H1 (cell line): ENCODE results near the gene KIFBP. TPM values are rescaled to one million over a fixed set of nuclear protein-coding genes. Genes with fewer than 3 reads are reported as not detected.

Source experiments
- CTCF ChIA-PET: fragments of 300-600 bp; sonication (Branson Sonifier 250); formaldehyde crosslinking; loops from one replicate; lab custom pipeline; 2021; ENCODE audit not compliant: partially characterized antibody; lab: Charles Lee
- POLR2A ChIA-PET: fragments of 300-600 bp; sonication (Branson Sonifier 250); formaldehyde crosslinking; loops from one replicate; lab custom pipeline; 2021; ENCODE audit warnings: inconsistent platforms; ENCODE audit not compliant: partially characterized antibody; lab: Charles Lee
- DNase-seq, 2 experiments: peaks; one replicate each; pipeline versions ENCODE4 v3.0.0 to v3.0.0-alpha.2; 2010 to 2022; ENCODE audit warnings: low spot score in 2 of 2, low read depth in 1 of 2, mixed read lengths in 1 of 2
- FAIRE-seq: peaks from 2 replicates; lab custom pipeline; 2011; peaks lifted over from hg19 to GRCh38; lab: Jason Lieb, UNC
- H2AFZ ChIP-seq: 2 replicates; pipeline ENCODE4 v1.8.1; 2012; ENCODE audit warnings: low read length, inconsistent platforms
- H2AK5ac ChIP-seq: 2 replicates; pipeline ENCODE4 v1.6.1; 2013; ENCODE audit warnings: low read depth, low read length
- H2BK120ac ChIP-seq: replicated peaks from 2 replicates; pipeline ENCODE3; 2013; ENCODE audit warnings: low read depth, low read length, inconsistent platforms
- H2BK12ac ChIP-seq: 2 replicates; pipeline ENCODE4 v1.6.1; 2013; ENCODE audit warnings: low read depth, low read length
- H2BK15ac ChIP-seq: 2 replicates; pipeline ENCODE4 v1.6.1; 2013; ENCODE audit warnings: low read length
- H2BK20ac ChIP-seq: 2 replicates; pipeline ENCODE4 v1.6.1; 2013; ENCODE audit warnings: low read length
- H2BK5ac ChIP-seq: 2 replicates; pipeline ENCODE4 v1.6.1; 2013; ENCODE audit warnings: low read depth, low read length
- H3K14ac ChIP-seq: 2 replicates; pipeline ENCODE4 v1.6.1; 2013; ENCODE audit warnings: inconsistent platforms; ENCODE audit not compliant: insufficient read length
- H3K18ac ChIP-seq: 2 replicates; pipeline ENCODE4 v1.6.1; 2013; ENCODE audit warnings: low read length; ENCODE audit errors: extremely low read depth
- H3K23ac ChIP-seq: 2 replicates; pipeline ENCODE4 v1.6.1; 2013; ENCODE audit warnings: inconsistent platforms; ENCODE audit not compliant: insufficient read length
- H3K23me2 ChIP-seq: 2 replicates; pipeline ENCODE4 v1.6.1; 2013; ENCODE audit warnings: low read depth, low read length
- H3K27ac ChIP-seq: 2 replicates; pipeline ENCODE4 v1.6.1; 2011; ENCODE audit warnings: low read depth, low read length, inconsistent platforms
- H3K27me3 ChIP-seq, 4 experiments: replicated peaks in 1 of 4; 1 replicate in 1 of 4; 2 replicates in 3 of 4; pipeline versions ENCODE4 v1.6.1 to v1.8.1; 2011 to 2013; ENCODE audit warnings: low read length in 3 of 4, mild to moderate bottlenecking in 3 of 4, inconsistent platforms in 2 of 4, mixed read lengths in 2 of 4, moderate library complexity in 1 of 4; ENCODE audit not compliant: control insufficient read depth in 3 of 4, insufficient read depth in 3 of 4; ENCODE audit errors: extremely low read depth in 1 of 4
- H3K36me3 ChIP-seq, 4 experiments: 2 replicates each; pipeline versions ENCODE4 v1.6.1 to v1.8.1; 2011 to 2013; ENCODE audit warnings: mild to moderate bottlenecking in 4 of 4, low read length in 3 of 4, moderate library complexity in 2 of 4, control low read depth in 1 of 4, inconsistent platforms in 1 of 4; ENCODE audit not compliant: insufficient read depth in 4 of 4, control insufficient read depth in 2 of 4
- H3K4ac ChIP-seq: replicated peaks from 2 replicates; pipeline ENCODE3; 2013; ENCODE audit warnings: low read length, low read depth, mixed read lengths, inconsistent platforms; ENCODE audit not compliant: insufficient read length
- H3K4me1 ChIP-seq, 4 experiments: replicated peaks in 1 of 4; 1 replicate in 1 of 4; 2 replicates in 3 of 4; pipeline versions ENCODE4 v1.6.1 to v1.8.1; 2011 to 2013; ENCODE audit warnings: low read length in 3 of 4, inconsistent platforms in 2 of 4, mixed read lengths in 1 of 4; ENCODE audit not compliant: insufficient read depth in 4 of 4, control insufficient read depth in 3 of 4
- H3K4me2 ChIP-seq, 2 experiments: 2 replicates each; pipeline versions ENCODE4 v1.6.1 to v1.8.1; 2011 to 2013; ENCODE audit warnings: low read depth in 2 of 2, low read length in 2 of 2, control low read depth in 1 of 2, inconsistent platforms in 1 of 2, mild to moderate bottlenecking in 1 of 2; ENCODE audit not compliant: insufficient read depth in 1 of 2
- H3K4me3 ChIP-seq, 4 experiments: fragments of 200-600, 300-600 bp in 1 of 4; sonication (generic), shearing (Covaris generic), sonication (Bioruptor Twin) in 1 of 4; 2 replicates each; pipeline versions ENCODE4 v1.5.1 to v1.8.1; 2011 to 2016; ENCODE audit warnings: low read length in 4 of 4, low read depth in 3 of 4, control low read depth in 2 of 4, inconsistent platforms in 2 of 4, mild to moderate bottlenecking in 2 of 4, mixed read lengths in 1 of 4, moderate library complexity in 1 of 4; ENCODE audit not compliant: insufficient read depth in 2 of 4; ENCODE audit errors: extremely low read depth in 1 of 4
- H3K56ac ChIP-seq: replicated peaks from 2 replicates; pipeline ENCODE3; 2013; ENCODE audit warnings: low read depth, mild to moderate bottlenecking, mixed read lengths, low read length, inconsistent platforms; ENCODE audit not compliant: insufficient read length
- H3K79me1 ChIP-seq: 2 replicates; pipeline ENCODE4 v1.6.1; 2013; ENCODE audit warnings: low read depth, low read length, control low read depth
- H3K79me2 ChIP-seq, 2 experiments: 2 replicates each; pipeline versions ENCODE4 v1.6.1 to v1.8.1; 2012 to 2013; ENCODE audit warnings: low read length in 2 of 2, mild to moderate bottlenecking in 2 of 2, inconsistent platforms in 1 of 2; ENCODE audit not compliant: insufficient read depth in 2 of 2, control insufficient read depth in 1 of 2
- H3K9ac ChIP-seq, 4 experiments: replicated peaks in 1 of 4; 1 replicate in 1 of 4; 2 replicates in 3 of 4; pipeline versions ENCODE4 v1.6.1 to v1.8.1; 2011 to 2013; ENCODE audit warnings: low read depth in 3 of 4, low read length in 3 of 4, control low read depth in 2 of 4, mild to moderate bottlenecking in 2 of 4, moderate library complexity in 2 of 4, inconsistent platforms in 1 of 4; ENCODE audit errors: extremely low read depth in 1 of 4
- H3K9me3 ChIP-seq, 2 experiments: 2 replicates each; pipeline versions ENCODE4 v1.6.1 to v1.8.1; 2012 to 2013; ENCODE audit warnings: mild to moderate bottlenecking in 2 of 2, moderate library complexity in 2 of 2, control low read depth in 1 of 2, inconsistent platforms in 1 of 2, low read depth in 1 of 2, low read length in 1 of 2, mixed read lengths in 1 of 2; ENCODE audit not compliant: insufficient read depth in 2 of 2
- H4K20me1 ChIP-seq, 2 experiments: replicated peaks in 1 of 2; 2 replicates each; pipeline versions ENCODE3 to v1.8.1; 2011 to 2013; ENCODE audit warnings: inconsistent platforms in 2 of 2, low read length in 2 of 2, mild to moderate bottlenecking in 1 of 2; ENCODE audit not compliant: insufficient read depth in 2 of 2, control insufficient read depth in 1 of 2
- H4K5ac ChIP-seq: 2 replicates; pipeline ENCODE4 v1.6.1; 2013; ENCODE audit warnings: low read length, low read depth, mixed read lengths, inconsistent platforms; ENCODE audit not compliant: insufficient read length
- H4K8ac ChIP-seq: 2 replicates; pipeline ENCODE4 v1.8.0; 2013; ENCODE audit warnings: mild to moderate bottlenecking, moderate library complexity, low read length, inconsistent platforms; ENCODE audit not compliant: insufficient read depth; ENCODE audit errors: extremely low read depth
- H4K91ac ChIP-seq: replicated peaks from 2 replicates; pipeline ENCODE3; 2013; ENCODE audit warnings: low read length, mixed read lengths, inconsistent platforms; ENCODE audit not compliant: insufficient read length
- CHD1 ChIP-seq: IDR thresholded peaks from 2 replicates; pipeline ENCODE4 v1.6.1; 2012; ENCODE audit warnings: low read depth, low read length, improper control_type of control experiment
- HDAC2 ChIP-seq, 2 experiments: fragments of 300-600 bp in 1 of 2; sonication (generic) in 1 of 2; IDR thresholded peaks; 2 replicates each; pipeline ENCODE4 v1.6.1; 2011 to 2012; ENCODE audit warnings: low read depth in 2 of 2, low read length in 2 of 2, mild to moderate bottlenecking in 2 of 2, moderate library complexity in 2 of 2, borderline replicate concordance in 1 of 2, inconsistent platforms in 1 of 2
- JUN ChIP-seq: IDR thresholded peaks from 2 replicates; pipeline ENCODE4 v1.6.1; 2011; ENCODE audit warnings: low read depth, mild to moderate bottlenecking, improper control_type of control experiment, low read length
- KDM1A ChIP-seq: fragments of 200-600, 300-600 bp; sonication (generic); IDR thresholded peaks from 2 replicates; pipeline ENCODE4 v1.7.1; 2016; ENCODE audit warnings: mild to moderate bottlenecking, low read length, borderline replicate concordance
- KDM4A ChIP-seq: IDR thresholded peaks from one replicate; pipeline ENCODE4 v1.7.1; 2012; ENCODE audit warnings: low read depth, mild to moderate bottlenecking, moderate library complexity, low read length, inconsistent platforms; ENCODE audit not compliant: severe bottlenecking
- MAX ChIP-seq: IDR thresholded peaks from 2 replicates; pipeline ENCODE4 v1.6.1; 2012; ENCODE audit warnings: inconsistent platforms
- NRF1 ChIP-seq: IDR thresholded peaks from 2 replicates; pipeline ENCODE4 v1.6.1; 2011; ENCODE audit warnings: mild to moderate bottlenecking, low read depth, low read length, improper control_type of control experiment
- TCF12 ChIP-seq: IDR thresholded peaks from 2 replicates; pipeline ENCODE4 v1.6.1; 2011; ENCODE audit warnings: low read depth, mild to moderate bottlenecking, low read length
- WGBS, 2 experiments: shearing (Covaris generic) in 1 of 2; methylation state at CpG; one replicate each; pipeline versions ENCODE4 v1.1.6 to v1.1.7; 2013 to 2015; ENCODE audit warnings: low lambda C conversion rate in 2 of 2, mixed read lengths in 2 of 2, inconsistent platforms in 1 of 2, low coverage in 1 of 2, missing lambda C conversion rate in 1 of 2; ENCODE audit not compliant: insufficient replicate concordance in 2 of 2, insufficient coverage in 1 of 2, insufficient read length in 1 of 2; ENCODE audit errors: extremely low coverage in 1 of 2, missing lambda C conversion rate in 1 of 2; 5-methylcytosine and 5-hydroxymethylcytosine counted together
- long read RNA-seq, 2 experiments: library from RNA in 1 of 2; library from capped mRNA in 1 of 2; stranded (forward); transcript quantifications; one replicate each; pipeline ENCODE4 v2.0.0, GENCODE V29; 2021; ENCODE audit warnings: inconsistent platforms in 1 of 2
- polyA minus RNA-seq, 3 experiments: library from RNA; depleted of rRNA, polyadenylated mRNA; stranded (reverse); fragments of >200 nt; gene quantifications; 1 replicate in 2 of 3; 2 replicates in 1 of 3; pipeline ENCODE4 v1.2.3, GENCODE V29; 2011
- polyA plus RNA-seq, 7 experiments: library from polyadenylated mRNA; depleted of rRNA in 3 of 7; stranded (reverse) in 5 of 7; unstranded in 2 of 7; fragments of >200 nt in 5 of 7; fragments of 200-250 nt in 2 of 7; gene quantifications; 1 replicate in 5 of 7; 2 replicates in 1 of 7; 4 replicates in 1 of 7; pipeline versions ENCODE4 v1.2.1 to v1.2.3, GENCODE V29; 2011 to 2013; ENCODE audit warnings: missing spikeins in 2 of 7, mixed read lengths in 2 of 7
- total RNA-seq: library from RNA; stranded (reverse); fragmentation: NEBNext Ultra II Directional; extraction: Animal tissue kit (Norgen Biotek cat#: 25700); gene quantifications from 2 replicates; pipeline ENCODE4 v1.2.1, GENCODE V29; 2021

KIFBP gene
- 34.1 and 34.6 TPM in 2 replicates for total RNA-seq
- polyA plus RNA-seq (2011; rRNA removed), result 13.4 and 17.3 TPM in 2 replicates
- 24.5 TPM for polyA plus RNA-seq (2011; cell fraction: cytosol; rRNA removed)
- 12.4 TPM for polyA plus RNA-seq (2011; cell fraction: nucleus; rRNA removed)
- polyA plus RNA-seq (2012, experiment 1 of 2), result 20.9 to 34.3 TPM (median 23.8 TPM) in 4 replicates
- 6.5 TPM for polyA plus RNA-seq (2012, experiment 2 of 2)
- polyA plus RNA-seq (2013, experiment 1 of 2), result 25.4 TPM
- polyA plus RNA-seq (2013, experiment 2 of 2), result 24.7 TPM
- polyA minus RNA-seq (2011; rRNA and poly(A)+ RNA removed), result 14.1 and 21.6 TPM in 2 replicates
- polyA minus RNA-seq (2011; cell fraction: cytosol; rRNA and poly(A)+ RNA removed), result 18.6 TPM
- 16.0 TPM for polyA minus RNA-seq (2011; cell fraction: nucleus; rRNA and poly(A)+ RNA removed)
- long read RNA-seq, experiment 1, transcript KIF1BP-201 (7 exons, 2,544 nt), result major isoform, 28 of 53 reads
- long read RNA-seq, experiment 1, partial matches to known transcripts, result 25 of 53 reads
- long read RNA-seq, experiment 1, other reads (novel, unspliced or antisense), result 0 of 53 reads
- long read RNA-seq, experiment 2, partial matches to known transcripts, result 27 of 28 reads
- long read RNA-seq, experiment 2, other reads (novel, unspliced or antisense), result 0 of 28 reads

GRCh38 chr10:68988530-68989316 is at the start of gene KIFBP:
Gene KIFBP, plus strand, starts transcription at chr10:68988803. Its CDS starts 30 bp downstream, at chr10:68988833.
- H4K8ac ChIP-seq, result peak within 1 kb of the TSS; percentile 98
- no peak within 1 kb of the TSS for H3K14ac ChIP-seq
- H3K4me2 ChIP-seq, result peak within 1 kb of the TSS; percentile 45 to 95
- no peak within 1 kb of the TSS for H2BK120ac ChIP-seq
- H3K79me2 ChIP-seq, result peaks cover 13 to 47% of the 10 kb centered on the region in 2 experiments
- FAIRE-seq (peak; percentile 98), DNase-seq (peak; percentile 89 to 93)
- H3K23ac ChIP-seq, result no peak within 1 kb of the TSS
- peaks cover 7% of the 10 kb centered on the region for H3K79me1 ChIP-seq
- H3K36me3 ChIP-seq, result peaks cover 5 to 14% (median 10%) of the 10 kb centered on the region in 4 experiments
- no peaks in the 10 kb centered on the region; the same call in 1 of the 2 replicates for H3K23me2 ChIP-seq
- no peak within 1 kb of the TSS for H2AK5ac ChIP-seq
- no peak within 1 kb of the TSS; the same call in 1 of the 2 replicates for H2BK15ac ChIP-seq
- ChIA-PET CTCF (interaction anchor here (1.1 to 3.2 kb wide), 4 partner anchors 8 to 103 kb away, joined by 3 to 14 read pairs (median 4); no protein-coding TSS in a partner anchor), POLR2A (interaction anchor here (0.6 to 11.6 kb wide), 13 partner anchors 7 to 1231 kb away, joined by 3 to 91 read pairs (median 4); partner anchors contain the start of gene DDX21)
- H2BK20ac ChIP-seq, result no peak within 1 kb of the TSS
- no peaks in the 10 kb centered on the region; a peak in 1 of 7 replicates for H3K4me1 ChIP-seq
- H4K20me1 ChIP-seq, result peaks cover 0 to 3% of the 10 kb centered on the region in 2 experiments
- H4K91ac ChIP-seq, result peak within 1 kb of the TSS; percentile 95
- peak within 1 kb of the TSS; percentile 56; the same call in 1 of the 2 replicates for H3K18ac ChIP-seq
- H3K56ac ChIP-seq, result peak within 1 kb of the TSS; percentile 90
- no peaks in the 10 kb centered on the region for H3K9me3 ChIP-seq
- no peak within 1 kb of the TSS for H2BK12ac ChIP-seq
- H3K4ac ChIP-seq, result peak within 1 kb of the TSS; percentile 97
- peak within 1 kb of the TSS; percentile 67 for H3K27ac ChIP-seq
- peak within 1 kb of the TSS; percentile 91 for H2BK5ac ChIP-seq
- peak within 1 kb of the TSS; percentile 85 for H4K5ac ChIP-seq
- peak within 1 kb of the TSS; percentile 51 to 99 (median 82) for H3K4me3 ChIP-seq
- WGBS, 2 experiments, result 2% methylated on average over 62 of the region's 62 CpGs; no CpG with 5 or more reads in 1 of the 2 experiments
- H3K9ac ChIP-seq, result peak within 1 kb of the TSS; percentile 68 to 90 (median 86)
- peak within 1 kb of the TSS; percentile 91 for H2AFZ ChIP-seq
- no peaks in the 10 kb centered on the region for H3K27me3 ChIP-seq
- no peak for TF ChIP-seq MAX
- no peak for TF ChIP-seq TCF12
- no peak for TF ChIP-seq JUN
- peak in 1 of 2 experiments; percentile 26; a peak in 1 of 4 replicates for TF ChIP-seq HDAC2 (IDR thresholded peaks at IDR 0.05; ENCODE audit: borderline replicate concordance in 1 of 2, low read depth in 2 of 2, low read length in 2 of 2)
- no peak for TF ChIP-seq CHD1
- TF ChIP-seq KDM4A, result peak; percentile 86
- no peak for TF ChIP-seq NRF1
- no peak for TF ChIP-seq KDM1A
